ENCODE results near the gene NCR2.

Gene NCR2

DNA sequence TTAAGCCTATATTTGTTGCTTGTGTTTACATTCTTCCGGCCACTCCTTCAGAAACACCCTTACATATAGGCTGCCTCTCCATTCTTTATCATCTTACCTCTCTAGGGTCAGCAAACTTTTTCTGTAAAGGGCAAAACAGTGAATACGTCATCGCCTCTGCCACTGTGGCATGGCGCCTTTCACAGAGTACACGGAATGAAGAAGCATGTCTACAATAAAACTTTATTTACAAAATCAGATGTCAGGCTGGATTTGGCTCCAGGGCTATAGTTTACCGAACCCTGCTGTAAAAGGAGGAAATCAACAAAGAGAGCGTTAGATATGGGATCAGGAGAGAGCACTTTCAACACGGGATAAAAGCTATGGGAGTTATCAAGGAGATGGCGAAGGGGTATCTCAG is 9.3 kb upstream of the NCR2 start:
- no peak overlapping the region for H3K4me3 ChIP-seq (ENCODE audit: low read depth, low read length)
- DNase-seq (ENCODE audit: low read depth), result no peak

DNA sequence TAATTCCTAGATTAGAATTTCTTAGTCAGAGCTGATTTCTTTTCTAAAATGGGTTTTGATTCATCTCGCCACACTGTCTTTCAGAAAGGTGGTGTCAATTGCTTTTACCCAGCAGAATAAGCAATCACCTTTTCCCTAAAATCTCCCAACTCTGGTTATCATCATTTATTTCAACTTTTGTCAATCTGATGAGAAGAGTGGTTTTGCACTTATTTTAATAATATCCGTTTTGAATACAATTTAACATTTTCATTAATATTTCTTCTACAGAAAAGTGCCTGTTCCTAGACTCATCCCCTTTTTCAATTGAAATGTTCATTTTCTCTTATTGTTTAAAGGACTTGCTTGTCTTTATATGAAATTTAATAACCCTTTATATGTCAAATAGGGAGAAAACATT is 8.2 kb upstream of the NCR2 start:
- DNase-seq (ENCODE audit: low read depth), result no peak
- H3K4me3 ChIP-seq (ENCODE audit: low read depth, low read length), result no peak overlapping the region

DNA sequence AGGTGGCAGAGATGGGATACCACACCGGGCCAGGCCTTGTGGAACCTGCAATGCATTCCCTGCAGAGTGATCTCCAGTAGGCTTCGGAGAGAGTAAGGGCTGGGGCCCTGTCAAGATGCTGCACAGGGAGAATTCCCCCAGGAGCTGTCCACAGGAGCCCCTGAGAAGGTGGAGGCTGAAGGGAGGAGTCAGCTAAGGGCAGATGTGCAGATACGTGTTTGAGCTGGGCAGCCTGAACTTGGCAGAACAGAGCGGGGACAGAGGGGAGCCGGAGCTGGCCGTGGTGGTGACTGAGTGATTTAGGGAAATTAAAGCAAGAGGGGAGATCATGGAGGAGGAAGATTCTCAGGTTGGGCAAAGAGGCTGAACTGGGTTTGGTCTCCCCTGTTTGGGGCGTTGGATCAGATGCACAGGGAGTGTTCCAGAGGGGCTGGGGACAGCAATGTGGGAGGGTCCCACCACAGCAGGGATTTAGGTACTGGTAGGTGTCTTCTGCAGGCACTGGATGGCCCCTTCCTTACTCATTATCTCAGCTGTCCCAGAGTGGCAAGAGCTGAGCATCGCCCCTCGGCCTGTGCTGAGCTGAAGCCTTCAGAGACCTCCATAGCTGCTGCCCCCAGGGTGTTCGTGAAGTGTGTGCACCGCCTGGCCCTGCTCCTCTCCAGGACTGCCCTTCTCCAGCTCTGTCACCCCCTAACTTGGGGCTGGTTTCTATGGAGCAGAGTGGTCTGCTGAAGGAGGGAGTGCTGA is 3.8 kb upstream of the NCR2 start:
- no peak for DNase-seq (ENCODE audit: low read depth)
- no peak overlapping the region for H3K4me3 ChIP-seq (ENCODE audit: low read depth, low read length)

DNA sequence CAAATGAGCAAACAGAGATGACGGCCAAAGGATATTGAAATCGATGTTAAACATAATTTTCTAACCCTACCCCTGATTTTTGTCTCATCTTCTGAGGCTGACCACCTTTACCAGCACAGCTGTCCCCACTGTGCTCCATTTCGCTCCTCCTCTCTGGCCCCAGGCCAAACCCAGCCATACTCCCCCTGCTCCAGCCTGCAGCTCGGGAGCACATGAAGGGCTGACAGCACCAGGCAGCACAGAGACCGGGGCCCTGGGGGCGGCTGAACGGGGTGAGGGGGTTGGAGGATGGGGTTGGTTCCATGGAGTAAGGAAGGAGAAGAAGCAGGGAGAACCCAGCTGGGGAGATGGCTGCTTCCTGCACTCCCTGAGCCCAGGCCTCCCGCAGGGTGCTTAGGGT is 3.2 kb upstream of the NCR2 start:
- H3K4me3 ChIP-seq (ENCODE audit: low read depth, low read length), result no peak overlapping the region
- no peak for DNase-seq (ENCODE audit: low read depth)

DNA sequence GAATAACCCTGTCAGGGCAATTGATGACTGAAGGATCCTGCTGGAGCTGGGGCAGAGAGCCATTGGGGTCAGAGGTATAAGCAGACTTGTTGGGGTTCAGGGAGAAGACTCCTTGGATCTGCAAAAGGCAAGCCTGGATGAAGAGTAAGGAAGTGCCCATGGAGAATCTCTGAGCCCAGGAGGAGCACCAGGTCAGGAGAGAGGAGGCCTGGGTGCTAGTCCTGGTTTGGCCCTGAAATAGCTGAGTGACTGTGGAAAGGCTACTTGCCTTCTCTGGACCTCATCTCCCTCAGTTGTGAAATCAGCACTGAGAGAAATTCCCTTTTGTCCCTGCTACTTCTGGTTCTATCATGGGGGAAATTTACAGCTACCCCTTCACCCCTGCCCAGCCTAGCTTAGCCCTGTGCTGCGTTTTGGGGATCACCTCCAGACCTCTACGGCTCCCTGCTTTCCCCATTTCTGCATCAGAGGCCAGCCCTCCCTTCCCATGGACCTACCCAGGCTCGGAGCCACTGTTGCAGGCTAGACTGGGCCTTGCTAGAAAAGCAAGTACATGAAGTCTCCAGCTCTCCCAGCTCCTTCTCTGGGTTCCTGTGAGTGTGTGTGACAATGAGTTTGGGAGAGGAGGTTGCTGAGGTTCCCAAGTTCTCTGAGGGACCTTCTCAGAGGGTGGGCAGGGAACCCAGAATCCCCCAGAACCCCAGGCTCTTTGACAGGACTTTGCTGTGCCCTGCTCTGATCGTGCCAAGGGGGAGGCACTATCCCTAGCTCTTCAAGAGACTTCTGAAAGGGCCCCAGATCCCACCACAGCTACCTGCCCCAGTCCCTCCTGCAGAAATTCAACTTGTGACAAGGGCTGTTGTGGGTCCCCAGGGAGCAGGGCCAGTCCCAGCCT is 2.3 kb upstream of the NCR2 start:
- no peak for DNase-seq (ENCODE audit: low read depth)

DNA sequence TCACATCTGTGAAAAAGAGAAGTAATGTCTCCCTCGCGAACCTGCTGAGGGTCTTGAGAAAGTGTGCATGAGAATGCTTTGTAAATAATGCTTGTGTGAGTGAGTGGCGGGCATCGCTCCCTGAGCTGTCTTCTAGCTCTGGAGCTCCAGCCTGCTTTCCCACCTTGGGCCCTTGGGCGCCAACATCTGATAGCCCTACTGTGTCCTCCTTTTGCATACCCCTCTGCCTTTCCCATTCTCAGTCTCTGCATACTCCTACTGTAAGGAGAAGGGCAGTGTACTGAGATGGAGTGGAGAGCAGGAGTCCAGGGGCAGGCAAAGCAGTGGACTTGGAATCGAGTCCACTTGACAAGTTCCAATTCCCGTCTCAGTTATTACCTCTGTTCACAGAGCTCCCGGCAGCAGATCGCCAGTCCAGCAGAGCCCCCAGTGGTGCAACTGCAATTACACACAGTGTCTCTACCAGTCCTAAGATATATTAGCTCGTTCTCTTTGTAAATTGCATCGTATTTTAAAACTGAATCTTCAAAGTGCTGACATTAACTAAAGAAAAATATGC is 847 bp upstream of the NCR2 start:
- no peak for DNase-seq (ENCODE audit: low read depth)
- no peak overlapping the region for H3K4me3 ChIP-seq (ENCODE audit: low read depth, low read length)

More for the DNA sequence above, 2.3 kb upstream of the NCR2 start:
- H3K4me3 ChIP-seq (ENCODE audit: low read depth, low read length), result no peak overlapping the region

DNA sequence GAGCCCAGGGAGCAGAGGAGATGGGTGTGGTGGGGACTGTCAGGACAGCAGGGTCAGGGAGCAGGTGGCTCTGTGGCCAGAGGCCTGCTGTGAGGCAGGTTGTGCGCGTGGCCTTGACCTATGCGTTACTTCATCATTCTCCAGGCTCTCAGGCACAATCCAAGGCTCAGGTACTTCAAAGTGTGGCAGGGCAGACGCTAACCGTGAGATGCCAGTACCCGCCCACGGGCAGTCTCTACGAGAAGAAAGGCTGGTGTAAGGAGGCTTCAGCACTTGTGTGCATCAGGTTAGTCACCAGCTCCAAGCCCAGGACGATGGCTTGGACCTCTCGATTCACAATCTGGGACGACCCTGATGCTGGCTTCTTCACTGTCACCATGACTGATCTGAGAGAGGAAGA is 535 bp downstream of the NCR2 start:
- DNase-seq (ENCODE audit: low read depth), result no peak
- no peak overlapping the region for H3K4me3 ChIP-seq (ENCODE audit: low read depth, low read length)

DNA sequence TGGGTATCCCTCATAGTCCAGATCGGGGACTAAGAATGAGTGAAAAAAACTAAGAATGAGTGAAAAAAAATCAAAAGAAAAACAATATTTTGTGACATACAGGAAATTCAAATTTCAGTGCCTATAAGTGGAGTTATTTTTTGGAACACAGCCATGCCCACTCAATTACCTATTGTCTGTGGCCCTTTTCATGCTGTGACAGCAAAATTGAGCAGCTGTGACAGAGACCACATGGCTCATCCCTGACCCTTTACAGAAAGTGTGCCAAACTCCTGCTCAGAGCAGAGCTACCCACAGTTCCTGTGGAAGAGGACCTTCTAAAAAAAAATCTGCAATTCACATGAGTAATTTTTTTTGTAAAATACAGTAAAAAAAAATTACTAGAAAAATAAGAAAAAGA is 1.4 kb downstream of the NCR2 start:
- DNase-seq (ENCODE audit: low read depth), result no peak
- no peak overlapping the region for H3K4me3 ChIP-seq (ENCODE audit: low read depth, low read length)

DNA sequence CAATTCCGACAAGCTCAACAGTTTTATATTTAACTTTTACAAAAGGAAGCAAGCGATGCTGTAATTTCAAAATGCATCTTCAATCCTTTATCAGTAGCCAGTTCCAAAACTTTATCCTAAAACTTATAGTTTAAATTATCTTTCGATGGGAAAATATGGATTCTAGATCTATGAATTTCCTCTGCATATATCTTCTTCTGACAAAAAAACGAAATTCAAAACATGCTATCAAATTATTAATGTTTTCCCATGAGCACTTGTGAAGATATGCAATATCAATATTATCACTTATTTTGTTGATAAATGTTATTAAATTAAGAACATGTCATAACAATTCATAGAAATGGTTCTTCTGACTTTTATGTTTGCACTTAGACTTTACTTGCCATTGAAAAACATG is 2.3 kb downstream of the NCR2 start:
- no peak for DNase-seq (ENCODE audit: low read depth)
- no peak overlapping the region for H3K4me3 ChIP-seq (ENCODE audit: low read depth, low read length)

DNA sequence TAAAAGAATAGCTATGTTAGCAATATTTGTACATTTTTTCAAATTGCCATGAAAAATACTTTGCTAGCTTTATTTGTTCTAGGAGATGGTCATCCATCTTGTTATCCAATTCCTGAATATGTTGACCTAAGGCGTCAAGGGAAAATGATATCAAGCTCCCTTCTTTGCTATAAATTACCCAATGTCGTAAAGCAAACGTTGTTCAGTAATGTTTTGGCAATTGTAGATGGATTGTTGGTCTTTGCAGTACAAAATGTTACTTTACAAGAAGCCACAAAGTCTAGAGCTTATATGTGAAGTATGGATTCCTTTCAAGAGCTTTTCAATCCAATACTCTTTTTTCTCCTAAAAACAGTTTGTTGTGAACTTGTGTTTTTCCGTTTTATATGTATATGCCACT is 3.3 kb downstream of the NCR2 start:
- DNase-seq (ENCODE audit: low read depth), result no peak
- no peak overlapping the region for H3K4me3 ChIP-seq (ENCODE audit: low read depth, low read length)

DNA sequence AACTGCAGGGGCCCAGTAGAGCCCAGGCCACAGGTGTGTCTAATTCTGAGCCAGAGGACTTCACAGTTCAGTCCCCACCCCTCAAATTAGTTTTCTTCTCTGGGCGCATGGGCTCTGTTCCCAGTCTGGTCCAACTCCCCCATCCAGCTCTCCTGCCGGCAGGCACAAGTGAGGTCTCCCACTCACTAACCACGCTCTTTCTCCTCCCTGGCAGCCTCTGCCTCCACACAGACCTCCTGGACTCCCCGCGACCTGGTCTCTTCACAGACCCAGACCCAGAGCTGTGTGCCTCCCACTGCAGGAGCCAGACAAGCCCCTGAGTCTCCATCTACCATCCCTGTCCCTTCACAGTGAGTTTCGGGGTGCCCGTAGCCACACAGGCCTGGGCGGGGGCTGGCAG is 6.2 kb downstream of the NCR2 start:
- no peak overlapping the region for H3K4me3 ChIP-seq (ENCODE audit: low read depth, low read length)
- DNase-seq (ENCODE audit: low read depth), result no peak

DNA sequence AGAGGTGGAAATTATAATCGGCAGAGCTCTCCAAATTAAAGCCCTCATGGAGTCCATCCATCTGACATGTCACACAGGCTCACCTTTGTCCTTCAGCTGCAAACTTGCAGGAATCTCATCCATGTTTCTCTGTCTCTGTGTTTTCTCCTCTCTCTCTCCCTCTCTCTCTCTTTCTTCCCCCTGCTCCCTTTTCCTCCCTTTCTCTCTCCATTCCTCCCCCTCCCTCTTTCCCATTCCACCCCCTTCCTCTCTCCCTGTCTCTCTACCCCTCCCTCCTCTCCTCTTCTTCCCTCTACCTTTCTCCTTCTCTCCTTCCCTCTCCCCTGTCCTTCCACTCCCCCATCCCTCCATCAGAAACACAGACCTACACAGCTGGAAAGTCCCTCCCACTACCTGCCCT is 6.8 kb downstream of the NCR2 start:
- H3K4me3 ChIP-seq (ENCODE audit: low read depth, low read length), result no peak overlapping the region
- DNase-seq (ENCODE audit: low read depth), result no peak

DNA sequence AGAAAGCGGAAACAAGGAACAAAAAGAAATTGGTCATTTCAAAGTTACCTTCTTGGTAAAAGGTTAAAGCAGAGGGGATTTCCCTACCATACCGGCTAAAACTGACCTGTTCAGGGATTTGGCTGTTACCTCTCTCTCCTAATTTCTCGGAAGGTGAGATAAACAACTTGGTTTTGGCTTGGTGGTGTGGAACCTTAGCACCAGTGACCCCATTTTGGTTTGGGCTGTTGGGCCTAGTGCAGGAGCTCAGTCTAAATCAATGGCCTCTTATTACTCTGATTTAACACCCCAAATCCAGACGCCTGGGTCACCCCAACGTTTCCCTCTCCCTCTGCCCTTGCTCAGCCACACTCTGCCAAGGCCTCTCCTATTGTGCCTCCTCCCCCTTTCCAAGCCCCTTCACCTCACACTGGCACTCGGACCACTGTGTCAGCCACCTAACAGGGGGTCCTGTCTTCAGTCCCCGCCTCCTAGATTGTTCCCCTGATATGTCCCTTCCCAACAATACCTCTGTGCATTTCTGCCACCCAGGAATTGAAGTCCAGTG is 8.3 kb downstream of the NCR2 start:
- DNase-seq (ENCODE audit: low read depth), result no peak
- H3K4me3 ChIP-seq (ENCODE audit: low read depth, low read length), result no peak overlapping the region

DNA sequence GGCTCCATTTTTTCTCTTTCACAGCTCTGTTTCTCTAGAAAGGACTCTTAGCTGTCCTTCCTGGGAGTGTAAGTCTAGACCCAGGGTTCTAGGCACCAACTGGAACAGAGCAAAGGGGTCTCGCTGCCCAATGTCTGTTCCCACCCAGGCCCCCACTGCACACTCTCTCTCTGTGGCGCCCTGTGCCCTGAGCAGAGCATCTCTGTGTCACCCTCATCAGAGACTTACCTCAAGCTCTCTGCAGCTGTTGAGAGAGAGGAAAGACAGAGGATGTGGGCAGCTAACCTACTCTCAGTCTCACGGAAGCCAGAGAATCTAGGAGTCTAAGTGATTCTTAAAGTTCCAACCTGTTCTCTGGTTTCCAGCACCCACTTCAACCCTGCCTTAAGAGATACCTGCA is 9.5 kb downstream of the NCR2 start:
- no peak for DNase-seq (ENCODE audit: low read depth)

DNA sequence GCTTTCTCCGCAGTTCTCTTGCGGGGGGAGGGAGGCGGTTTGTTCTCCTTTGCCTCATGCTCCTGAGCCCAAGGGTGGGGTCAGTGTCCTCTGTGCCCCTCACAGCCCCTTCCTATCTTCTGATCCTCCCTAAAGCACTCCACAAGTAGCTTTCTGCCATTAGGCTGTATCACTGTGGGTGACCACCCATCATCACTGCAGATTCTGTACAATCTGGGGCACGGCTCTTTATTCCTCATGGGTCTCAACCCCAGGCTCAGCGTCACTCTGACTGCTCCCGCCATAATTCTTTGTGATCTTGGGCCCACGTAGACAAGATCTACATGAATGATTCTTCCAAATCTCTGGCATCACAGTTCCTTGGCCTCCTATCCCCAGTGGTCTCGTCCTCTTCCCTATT is 10.5 kb downstream of the NCR2 start:
- no peak overlapping the region for H3K4me3 ChIP-seq (ENCODE audit: low read depth, low read length)
- no peak for DNase-seq (ENCODE audit: low read depth)

More for the DNA sequence above, 9.5 kb downstream of the NCR2 start:
- no peak overlapping the region for H3K4me3 ChIP-seq (ENCODE audit: low read depth, low read length)

DNA sequence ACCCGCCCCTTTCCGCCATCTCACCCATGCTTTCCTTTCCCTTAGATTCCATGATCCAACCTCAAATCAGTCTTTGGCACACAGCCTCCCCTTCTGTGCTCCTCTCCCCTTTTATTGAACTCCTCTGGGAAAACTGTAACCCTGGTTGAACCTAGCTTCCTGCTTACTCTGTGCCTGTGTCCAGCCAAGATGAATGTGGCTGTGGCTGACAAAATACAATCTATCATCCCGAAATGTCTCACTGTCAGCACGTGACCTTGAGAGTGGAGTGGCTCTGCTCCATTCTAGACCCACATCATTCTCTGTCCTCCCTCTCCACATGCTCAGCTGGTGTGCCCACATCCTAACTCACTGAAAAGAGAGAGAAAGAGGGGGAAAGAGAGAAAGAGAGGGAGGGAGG is 11.0 kb downstream of the NCR2 start:
- no peak overlapping the region for H3K4me3 ChIP-seq (ENCODE audit: low read depth, low read length)
- DNase-seq (ENCODE audit: low read depth), result no peak

DNA sequence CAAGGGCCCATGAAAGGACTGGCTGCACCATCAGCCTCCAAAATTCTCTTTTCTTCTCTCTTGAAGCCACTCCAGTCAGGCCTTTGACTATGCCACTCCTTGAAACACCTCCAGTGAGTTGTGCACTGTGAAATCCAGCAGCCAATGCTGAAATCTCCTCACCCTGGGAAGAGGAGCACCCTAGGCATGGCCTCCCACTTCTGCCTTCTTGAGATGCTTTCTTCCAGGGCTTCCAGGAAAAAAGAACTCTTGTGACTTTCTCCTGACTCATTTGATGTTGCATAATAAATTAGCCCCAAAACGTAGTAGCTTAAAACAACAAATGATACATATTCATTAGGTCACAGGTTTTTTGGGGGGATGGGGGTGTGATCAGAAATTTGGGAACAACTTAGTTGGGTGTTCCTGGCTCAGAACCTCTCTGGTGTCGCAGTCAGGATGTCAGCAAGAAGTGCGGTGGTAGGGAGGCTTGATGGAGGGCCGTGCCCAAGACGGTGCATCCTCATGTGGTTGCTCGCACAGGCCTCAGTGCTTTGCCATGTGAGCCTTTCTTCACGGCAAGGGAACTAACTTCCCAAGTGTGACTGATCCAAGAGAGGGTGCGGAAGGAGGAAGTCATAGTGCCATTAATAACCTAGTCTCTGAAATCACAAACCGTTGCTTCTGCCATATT is 12.1 kb downstream of the NCR2 start:
- no peak for DNase-seq (ENCODE audit: low read depth)
- no peak overlapping the region for H3K4me3 ChIP-seq (ENCODE audit: low read depth, low read length)

DNA sequence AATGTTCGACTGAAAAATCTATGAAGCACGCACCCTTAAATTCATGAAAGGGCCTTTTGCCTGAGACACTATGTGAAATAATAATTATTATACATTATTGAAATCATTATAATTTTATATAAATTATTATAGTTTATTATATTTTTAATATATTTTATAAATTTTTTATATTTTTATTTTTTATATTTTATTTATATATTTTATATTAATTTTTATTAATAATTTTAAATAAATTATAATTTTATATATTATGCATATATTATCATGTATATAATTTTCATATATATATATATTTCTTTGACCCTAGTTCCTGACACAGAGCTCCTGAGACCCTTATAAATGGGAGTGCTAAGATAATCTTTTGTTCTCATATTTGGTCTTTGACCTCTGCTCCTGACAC is 13.5 kb downstream of the NCR2 start:
- H3K4me3 ChIP-seq (ENCODE audit: low read depth, low read length), result no peak overlapping the region
- no peak for DNase-seq (ENCODE audit: low read depth)

DNA sequence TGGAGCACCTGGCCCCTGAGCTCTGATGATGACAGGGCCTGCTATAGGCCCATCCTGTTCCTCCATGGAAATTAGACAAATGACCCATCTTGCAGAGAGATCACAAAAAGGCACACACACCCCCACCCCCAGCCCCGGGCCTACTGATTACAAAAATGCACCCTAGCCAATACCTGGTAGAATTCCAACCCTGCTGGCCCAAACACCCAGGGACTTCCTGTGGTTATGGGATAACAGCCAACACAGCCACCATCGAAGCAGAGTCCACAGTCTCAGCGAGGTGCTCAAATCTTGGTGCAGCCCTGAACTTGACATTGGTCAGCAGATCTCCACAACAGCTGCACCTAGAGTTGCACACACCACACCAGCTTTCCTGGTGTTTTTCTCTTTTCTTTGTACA is 17.0 kb downstream of the NCR2 start:
- no peak for DNase-seq (ENCODE audit: low read depth)

DNA sequence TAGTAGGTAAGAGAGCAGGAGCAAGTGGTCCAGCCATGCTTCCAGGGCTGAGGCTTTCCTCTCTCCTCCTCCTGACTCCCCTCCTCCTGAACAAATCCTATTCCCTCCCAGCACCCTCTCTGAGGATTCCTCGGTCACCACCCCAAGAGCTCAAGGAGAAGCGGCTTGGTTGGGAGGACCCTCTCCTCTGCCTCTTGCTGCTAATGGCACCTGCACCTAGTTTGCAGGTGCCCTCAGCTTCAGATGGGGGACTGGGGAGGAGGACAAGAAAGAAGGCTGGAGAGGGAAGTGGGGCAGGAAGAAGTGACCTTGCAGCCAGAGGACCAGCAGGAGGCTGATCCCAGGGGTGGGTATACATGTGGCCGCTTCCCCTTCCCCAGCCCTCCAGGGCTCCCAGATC is 17.5 kb downstream of the NCR2 start:
- no peak for DNase-seq (ENCODE audit: low read depth)
- no peak overlapping the region for H3K4me3 ChIP-seq (ENCODE audit: low read depth, low read length)

More for the DNA sequence above, 17.0 kb downstream of the NCR2 start:
- H3K4me3 ChIP-seq (ENCODE audit: low read depth, low read length), result no peak overlapping the region

Data from skeletal muscle cell (primary cell).